ENCODE data around the gene IFNAR1. TPM values are rescaled to one million over a fixed set of nuclear protein-coding genes. Genes with fewer than 3 reads are reported as not detected.
"Not testable (repeated sequence)": the region's sequence is repeated elsewhere in the genome, so short reads cannot be mapped to it uniquely, and the experiment has no call there.

Gene IFNAR1
- total RNA-seq, 8 experiments from 2014 or later: 13.9 to 49.0 (median 17.4) TPM

DNA sequence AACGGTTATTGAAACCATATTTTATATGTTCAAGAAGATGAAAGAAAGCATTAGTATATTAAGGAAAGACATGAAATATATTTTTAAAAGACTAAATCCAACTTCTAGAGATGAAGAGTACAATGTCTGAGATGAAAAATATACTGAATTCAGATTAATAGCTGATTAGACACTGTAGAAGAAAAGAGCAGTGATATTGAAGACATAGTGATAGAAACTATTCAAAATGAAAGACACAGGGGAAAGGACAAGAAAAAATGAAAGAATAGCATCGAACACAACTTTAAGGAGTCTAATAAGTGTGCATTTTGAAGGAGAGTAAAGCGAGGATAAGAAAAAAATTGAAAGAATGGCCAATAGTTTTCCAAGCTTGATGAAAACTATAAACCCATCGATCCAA is 11.2 kb upstream of the IFNAR1 start:
- in situ Hi-C loops (cut with MboI; ENCODE audit: low pct_unique_long_range_greater_than_20kb in 2 of 9, low sequenced_read_pairs in 9 of 9, unreplicated experiment in 9 of 9): no loop called here
- ATAC-seq (replicated peaks in 6 of 8): no peak
- no peak overlapping the region for H3K27ac ChIP-seq
- no peaks in the 10 kb centered on the region for H3K4me1 ChIP-seq (replicated peaks in 1 of 2)
- 25 to 85% (median 70%) methylated on average over 2 to 4 of the region's 4 CpGs for WGBS, 10 experiments
- H3K4me3 ChIP-seq: no peak overlapping the region

DNA sequence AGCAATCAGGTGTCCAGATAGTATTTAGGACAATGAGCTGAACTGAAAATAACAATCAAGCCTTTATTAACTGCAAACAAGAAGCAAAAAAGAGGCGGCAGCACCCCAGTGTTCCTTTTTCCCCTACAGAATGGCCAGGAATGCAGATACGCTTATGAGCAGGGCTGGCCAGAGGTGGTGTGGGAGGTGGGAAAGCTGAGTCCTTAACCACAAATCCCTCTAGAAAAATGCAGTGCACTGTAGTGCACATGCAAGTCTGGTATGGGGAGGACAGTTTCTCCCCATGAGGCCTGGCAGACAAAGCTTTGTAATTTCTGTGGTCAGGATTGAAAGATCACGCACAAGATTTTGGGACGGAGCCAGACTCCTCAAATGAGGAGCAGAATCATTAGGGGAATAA is 10.7 kb upstream of the IFNAR1 start:
- in situ Hi-C loops (cut with MboI; ENCODE audit: low pct_unique_long_range_greater_than_20kb in 2 of 9, low sequenced_read_pairs in 9 of 9, unreplicated experiment in 9 of 9): no loop called here
- no peak overlapping the region for H3K4me3 ChIP-seq
- peak in 2 of 8 experiments; percentile 52 to 64 for ATAC-seq (replicated peaks in 6 of 8)
- whole genome bisulfite sequencing, 10 experiments: 25 to 100% (median 70%) methylated on average over 1 to 4 of the region's 4 CpGs; no CpG with 5 or more reads in 1 of the 10 experiments
- no peak overlapping the region for H3K27ac ChIP-seq
- no peaks in the 10 kb centered on the region for H3K4me1 ChIP-seq (replicated peaks in 1 of 2)

DNA sequence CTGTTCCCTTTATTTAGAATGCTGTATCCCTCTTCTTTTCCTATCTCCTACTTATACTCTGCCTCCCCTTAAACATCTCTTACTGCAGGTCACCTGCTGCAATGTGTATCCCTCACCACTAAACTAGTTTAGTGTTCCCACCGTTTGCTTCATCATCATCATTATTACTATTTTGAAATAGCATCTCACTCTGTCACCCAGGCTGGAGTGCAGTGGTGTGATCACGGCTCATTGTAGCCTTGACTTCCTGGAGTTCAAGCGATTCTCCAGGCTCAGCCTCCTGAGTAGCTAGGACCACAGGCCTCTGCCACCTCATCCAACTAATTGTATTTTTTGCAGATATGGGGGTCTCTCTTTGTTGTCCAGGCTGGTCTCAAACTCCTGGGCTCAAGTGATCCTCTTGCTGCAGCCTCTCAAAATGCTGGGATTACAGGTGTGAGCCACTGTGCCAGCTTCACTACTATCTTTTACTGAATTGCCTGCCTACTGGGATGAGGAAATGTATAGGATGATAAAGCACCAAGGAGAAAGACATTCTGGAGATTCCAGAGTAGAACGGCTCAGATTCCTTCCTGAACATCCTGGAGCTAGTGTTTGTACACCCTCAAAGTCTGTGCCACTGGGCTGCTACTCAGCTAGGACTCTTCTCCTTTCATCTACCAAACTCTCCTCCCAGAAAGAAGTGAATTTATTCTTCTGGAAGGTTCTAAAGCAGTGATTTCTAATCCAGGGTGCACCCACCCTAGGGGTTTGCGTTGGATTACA is 8.6 kb upstream of the IFNAR1 start:
- H3K27ac ChIP-seq: no peak overlapping the region
- in situ Hi-C loops (cut with MboI; ENCODE audit: low pct_unique_long_range_greater_than_20kb in 2 of 9, low sequenced_read_pairs in 9 of 9, unreplicated experiment in 9 of 9): no loop called here
- no peak for ATAC-seq (replicated peaks in 6 of 8)
- 8 to 96% (median 72%) methylated on average over 1 to 3 of the region's 5 CpGs; no CpG with 5 or more reads in 1 of the 10 experiments for WGBS, 10 experiments
- no peak overlapping the region for H3K4me3 ChIP-seq
- no peaks in the 10 kb centered on the region for H3K4me1 ChIP-seq (replicated peaks in 1 of 2)

DNA sequence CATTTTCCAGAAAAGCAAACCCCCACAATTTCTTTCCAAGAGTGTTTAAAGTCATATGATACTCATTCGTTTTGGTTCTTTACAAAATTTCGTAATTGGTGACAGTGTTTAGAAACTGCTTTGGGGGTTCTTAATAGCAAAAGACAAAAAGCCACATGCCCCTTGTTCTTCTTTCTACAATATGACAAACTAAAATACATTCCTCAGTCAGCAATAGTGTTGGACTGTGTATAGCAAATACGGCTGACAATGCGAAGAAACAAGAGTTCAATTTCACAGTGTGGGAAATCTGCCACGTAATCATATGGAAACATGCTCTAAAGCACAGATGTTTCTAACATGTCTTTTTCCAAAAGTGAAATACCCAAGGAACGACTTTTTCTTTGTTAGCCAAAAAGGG is 7.6 kb upstream of the IFNAR1 start:
- no peak for ATAC-seq (replicated peaks in 6 of 8)

GRCh38 chr21:33317786-33318486 is 6.8 kb upstream of the IFNAR1 start:
- Histone ChIP-seq H3K4me1 (replicated peaks in 1 of 2) (no peaks in the 10 kb centered on the region), H3K4me3 (no peak overlapping the region), H3K27ac (no peak overlapping the region)
- WGBS, 10 experiments: 70 to 100% (median 90%) methylated on average over 1 to 14 of the region's 14 CpGs
- in situ Hi-C loops (cut with MboI; ENCODE audit: low pct_unique_long_range_greater_than_20kb in 2 of 9, low sequenced_read_pairs in 9 of 9, unreplicated experiment in 9 of 9): no loop called here
- no peak for ATAC-seq (replicated peaks in 6 of 8)

More for the DNA sequence above, 7.6 kb upstream of the IFNAR1 start:
- H3K27ac ChIP-seq: no peak overlapping the region
- WGBS, 10 experiments: 2 to 80% (median 62%) methylated on average over 1 to 6 of the region's 6 CpGs
- no peaks in the 10 kb centered on the region for H3K4me1 ChIP-seq (replicated peaks in 1 of 2)
- in situ Hi-C loops (cut with MboI; ENCODE audit: low pct_unique_long_range_greater_than_20kb in 2 of 9, low sequenced_read_pairs in 9 of 9, unreplicated experiment in 9 of 9): no loop called here
- no peak overlapping the region for H3K4me3 ChIP-seq

GRCh38 chr21:33321005-33321404 is 3.8 kb upstream of the IFNAR1 start:
- ATAC-seq (replicated peaks in 6 of 8); H3K4me1 ChIP-seq (replicated peaks in 1 of 2); H3K4me3 ChIP-seq; in situ Hi-C loops (cut with MboI; ENCODE audit: low pct_unique_long_range_greater_than_20kb in 2 of 9, low sequenced_read_pairs in 9 of 9, unreplicated experiment in 9 of 9); H3K27ac ChIP-seq: not testable (repeated sequence)
- 85 to 100% (median 95%) methylated on average over 1 to 9 of the region's 17 CpGs; no CpG with 5 or more reads in 4 of the 10 experiments for WGBS, 10 experiments

DNA sequence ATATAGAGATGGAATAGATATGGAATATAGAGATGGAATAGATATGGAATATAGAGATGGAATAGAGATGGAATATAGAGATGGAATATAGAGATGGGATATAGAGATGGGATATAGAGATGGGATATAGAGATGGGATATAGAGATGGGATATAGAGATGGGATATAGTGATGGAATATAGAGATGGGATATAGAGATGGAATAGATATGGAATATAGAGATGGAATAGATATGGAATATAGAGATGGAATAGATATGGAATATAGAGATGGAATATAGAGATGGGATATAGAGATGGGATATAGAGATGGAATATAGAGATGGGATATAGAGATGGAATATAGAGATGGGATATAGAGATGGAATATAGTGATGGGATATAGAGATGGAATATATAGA is 1.2 kb upstream of the IFNAR1 start:
- H3K27ac ChIP-seq; ATAC-seq (replicated peaks in 6 of 8); H3K4me1 ChIP-seq (replicated peaks in 1 of 2); in situ Hi-C loops (cut with MboI; ENCODE audit: low pct_unique_long_range_greater_than_20kb in 2 of 9, low sequenced_read_pairs in 9 of 9, unreplicated experiment in 9 of 9): not testable (repeated sequence)
- H3K4me3 ChIP-seq: peak overlapping the region in 3 of 5 donors; percentile 80 to 93 (median 86)

- peaks cover 4 to 7% of the 10 kb centered on the region in 2 donors for H3K4me1 ChIP-seq (replicated peaks in 1 of 2)
- peak overlapping the region; percentile 80 to 93 (median 88) for H3K4me3 ChIP-seq
- in situ Hi-C loops (cut with MboI; ENCODE audit: low pct_unique_long_range_greater_than_20kb in 2 of 9, low sequenced_read_pairs in 9 of 9, unreplicated experiment in 9 of 9): no loop called here
- peak; percentile 36 to 58 (median 40) for ATAC-seq (replicated peaks in 6 of 8)
- H3K27ac ChIP-seq: peak overlapping the region; percentile 92 to 93
- 0 to 3% (median 1%) methylated on average over 1 to 17 of the region's 28 CpGs; no CpG with 5 or more reads in 3 of the 10 experiments for WGBS, 10 experiments
Measured at GRCh38 chr21:33325222-33326067, 675 bp downstream of the IFNAR1 start.

- WGBS, 10 experiments: 83 to 100% (median 94%) methylated on average over 1 to 3 of the region's 3 CpGs; no CpG with 5 or more reads in 2 of the 10 experiments
- Histone ChIP-seq H3K4me3 (no peak overlapping the region), H3K27ac (no peak overlapping the region), H3K4me1 (replicated peaks in 1 of 2) (peaks cover 4 to 7% of the 10 kb centered on the region in 2 donors)
- no peak for ATAC-seq (replicated peaks in 6 of 8)
- in situ Hi-C loops (cut with MboI; ENCODE audit: low pct_unique_long_range_greater_than_20kb in 2 of 9, low sequenced_read_pairs in 9 of 9, unreplicated experiment in 9 of 9): no loop called here
Measured at GRCh38 chr21:33327326-33327725, 2.6 kb downstream of the IFNAR1 start.

DNA sequence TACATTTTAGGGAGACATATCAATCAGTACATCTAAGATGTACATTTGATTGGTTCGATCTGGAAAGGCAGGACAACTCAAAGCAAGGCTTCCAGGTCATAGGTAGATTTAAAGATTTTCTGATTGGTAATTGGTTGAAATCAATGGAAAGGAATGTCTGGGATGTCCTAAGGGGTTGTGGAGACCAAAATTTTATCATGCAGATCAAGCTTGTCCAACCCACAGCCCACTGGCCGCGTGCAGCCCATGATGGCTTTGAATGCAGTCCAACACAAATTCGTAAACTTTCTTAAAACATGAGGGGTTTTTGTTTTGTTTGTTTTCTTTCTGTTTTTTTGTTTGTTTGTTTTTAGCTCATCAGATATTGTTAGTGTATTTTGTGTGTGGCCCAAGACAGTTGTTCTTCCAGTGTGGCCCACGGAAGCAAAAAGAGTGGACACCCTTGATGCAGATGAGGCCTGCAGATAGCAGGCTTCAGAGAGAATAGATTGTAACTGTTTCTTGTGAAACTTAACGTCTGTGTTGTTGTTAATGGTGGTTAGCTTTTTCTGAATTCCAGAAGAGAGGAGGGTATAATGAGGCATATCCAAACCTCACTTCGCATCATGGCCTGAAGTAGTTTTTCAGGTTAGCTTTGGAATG is 3.1 kb downstream of the IFNAR1 start:
- 75 to 100% (median 95%) methylated on average over 3 to 7 of the region's 7 CpGs; no CpG with 5 or more reads in 2 of the 10 experiments for WGBS, 10 experiments
- in situ Hi-C loops (cut with MboI; ENCODE audit: low pct_unique_long_range_greater_than_20kb in 2 of 9, low sequenced_read_pairs in 9 of 9, unreplicated experiment in 9 of 9): no loop called here
- no peak for ATAC-seq (replicated peaks in 6 of 8)
- Histone ChIP-seq H3K27ac (no peak overlapping the region), H3K4me3 (no peak overlapping the region), H3K4me1 (replicated peaks in 1 of 2) (peaks cover 4 to 7% of the 10 kb centered on the region in 2 donors)

DNA sequence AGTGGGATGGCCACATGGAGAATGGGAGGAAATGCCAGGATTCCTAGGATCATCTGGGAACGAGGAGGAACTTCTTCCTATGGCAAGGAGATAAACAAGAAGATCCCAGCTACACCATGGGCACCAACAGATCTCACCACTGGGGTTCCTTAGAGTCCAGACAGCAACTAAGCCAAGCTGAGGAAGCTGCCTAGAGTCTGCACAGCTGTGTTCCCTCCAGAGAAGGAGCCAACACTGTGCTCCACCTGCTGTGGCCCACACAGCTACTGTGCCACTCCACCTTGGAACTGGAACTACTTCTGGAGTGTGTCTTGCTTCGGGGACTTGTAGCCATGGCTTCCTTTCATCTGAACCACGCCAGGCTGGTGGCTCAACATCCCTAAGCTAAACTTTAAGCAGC is 6.0 kb downstream of the IFNAR1 start:
- WGBS, 10 experiments: 60 to 100% (median 100%) methylated on average over 1 to 2 of the region's 3 CpGs; no CpG with 5 or more reads in 4 of the 10 experiments
- no peak overlapping the region for H3K4me3 ChIP-seq
- ATAC-seq (replicated peaks in 6 of 8): no peak
- in situ Hi-C loops (cut with MboI; ENCODE audit: low pct_unique_long_range_greater_than_20kb in 2 of 9, low sequenced_read_pairs in 9 of 9, unreplicated experiment in 9 of 9): no loop called here
- peaks cover 4 to 7% of the 10 kb centered on the region in 2 donors for H3K4me1 ChIP-seq (replicated peaks in 1 of 2)
- no peak overlapping the region for H3K27ac ChIP-seq

DNA sequence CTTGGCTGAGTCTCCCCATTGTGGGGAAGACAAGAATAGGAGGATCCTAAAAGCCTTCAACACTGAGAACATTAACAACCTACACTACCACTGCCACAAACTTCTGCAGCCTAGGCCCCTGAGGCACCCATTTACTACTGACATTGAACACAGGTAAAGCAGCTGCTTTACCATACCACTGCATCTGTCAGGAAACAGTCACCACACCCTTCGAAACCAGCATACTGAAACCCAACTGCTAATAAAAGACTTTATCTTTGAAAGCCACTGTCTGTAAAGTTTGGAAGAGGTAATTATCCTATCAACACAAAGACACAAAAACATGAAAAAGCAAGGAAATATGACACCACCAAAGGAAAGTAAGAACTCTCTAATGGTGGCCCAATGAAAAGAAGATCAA is 7.4 kb downstream of the IFNAR1 start:
- 40 to 100% (median 100%) methylated on average over 1 of the region's 1 CpG; no CpG with 5 or more reads in 4 of the 10 experiments for WGBS, 10 experiments
- Histone ChIP-seq H3K4me3 (no peak overlapping the region), H3K4me1 (replicated peaks in 1 of 2) (no peaks in the 10 kb centered on the region), H3K27ac (no peak overlapping the region)
- no peak for ATAC-seq (replicated peaks in 6 of 8)
- in situ Hi-C loops (cut with MboI; ENCODE audit: low pct_unique_long_range_greater_than_20kb in 2 of 9, low sequenced_read_pairs in 9 of 9, unreplicated experiment in 9 of 9): no loop called here

Measured in motor neuron (in vitro differentiated cells).